Suprapubic skin (tissue), 4 donors: ENCODE data around the gene SLC25A13. TPM values are rescaled to one million over a fixed set of nuclear protein-coding genes. Genes with fewer than 3 reads are reported as not detected.

Source experiments
- DNase-seq, 2 donors: peaks; one replicate each; pipeline ENCODE4 v3.0.0-alpha.2; 2019; ENCODE audit warnings: low spot score in 2 of 2
- H3K27ac ChIP-seq: fragments of 200-600 bp; sonication (generic); one replicate; pipeline ENCODE4 v1.5.1; 2019
- H3K27me3 ChIP-seq: fragments of 200-600 bp; sonication (generic); one replicate; pipeline ENCODE4 v1.5.1; 2019
- H3K36me3 ChIP-seq: fragments of 200-600 bp; sonication (generic); one replicate; pipeline ENCODE4 v1.5.1; 2019
- H3K4me1 ChIP-seq: fragments of 200-600 bp; sonication (generic); one replicate; pipeline ENCODE4 v1.5.1; 2019
- H3K4me3 ChIP-seq: fragments of 200-600 bp; sonication (generic); one replicate; pipeline ENCODE4 v1.5.1; 2019; ENCODE audit warnings: mild to moderate bottlenecking
- H3K9me3 ChIP-seq: fragments of 200-600 bp; sonication (generic); one replicate; pipeline ENCODE4 v1.5.1; 2019
- EP300 ChIP-seq: sonication (generic); formaldehyde crosslinking; IDR thresholded peaks from one replicate; pipeline ENCODE4 v1.6.1; 2017; ENCODE audit warnings: antibody characterized with exemption
- POLR2A ChIP-seq, 2 donors: fragments of 450-650 bp; IDR thresholded peaks; one replicate each; pipeline ENCODE4 v1.6.1; 2017; ENCODE audit warnings: antibody characterized with exemption in 2 of 2, mild to moderate bottlenecking in 2 of 2, moderate library complexity in 2 of 2
- POLR2AphosphoS5 ChIP-seq, 3 donors: sonication (generic); formaldehyde crosslinking; IDR thresholded peaks; one replicate each; pipeline ENCODE4 v1.6.1; 2017; ENCODE audit warnings: antibody characterized with exemption in 3 of 3
- WGBS: methylation state at CpG from one replicate; pipeline ENCODE4 v1.1.5; 2018; 5-methylcytosine and 5-hydroxymethylcytosine counted together
- total RNA-seq, 4 donors: library from RNA; depleted of rRNA; stranded (reverse); fragments of >200 nt; gene quantifications; one replicate each; pipeline ENCODE4 v1.1.0, GENCODE V29; 2016
- TF ChIP-seq, protein P1 (sequence below), 2 donors: fragments of 200-600 bp in 1 of 2; fragments of 450-650 bp in 1 of 2; sonication (generic) in 1 of 2; IDR thresholded peaks; one replicate each; pipeline ENCODE4 v1.5.1; 2016 to 2019; ENCODE audit warnings: antibody characterized with exemption in 2 of 2, mild to moderate bottlenecking in 1 of 2, moderate library complexity in 1 of 2

SLC25A13 gene
- total RNA-seq, 4 donors from 2014 or later, result 35.6 to 55.8 (median 42.5) TPM

DNA sequence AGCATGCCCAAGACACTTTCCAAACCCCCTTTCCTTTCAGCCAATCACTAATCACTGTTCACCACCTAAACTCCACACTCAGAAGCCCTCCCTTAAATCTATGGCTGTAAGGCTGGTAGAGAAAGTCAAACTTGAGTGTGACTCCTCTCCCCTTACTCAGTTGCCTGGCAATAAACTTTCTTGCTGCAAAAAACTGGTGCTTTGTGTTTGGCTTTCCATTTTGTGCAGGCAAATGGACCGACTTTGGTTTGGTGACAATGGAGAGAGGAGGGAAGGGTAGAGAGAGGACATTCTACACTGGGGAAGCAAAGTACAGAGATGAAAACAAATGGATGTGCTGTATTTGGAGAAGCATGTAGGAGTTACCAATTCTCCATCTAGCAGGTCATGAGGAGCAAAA, 84.9 kb downstream of the SLC25A13 start:
- H3K27ac ChIP-seq, result peak overlapping the region; percentile 16
- peaks cover 14% of the 10 kb centered on the region for H3K4me1 ChIP-seq
- 100% methylated on average over 1 of the region's 1 CpG for WGBS
- no peak for DNase-seq
- H3K36me3 ChIP-seq, result no peaks in the 10 kb centered on the region
- TF ChIP-seq POLR2A (IDR thresholded peaks at IDR 0.05) (no peak), POLR2AphosphoS5 (IDR thresholded peaks at IDR 0.05) (no peak), EP300 (no peak)
- TF ChIP-seq, protein P1, sequence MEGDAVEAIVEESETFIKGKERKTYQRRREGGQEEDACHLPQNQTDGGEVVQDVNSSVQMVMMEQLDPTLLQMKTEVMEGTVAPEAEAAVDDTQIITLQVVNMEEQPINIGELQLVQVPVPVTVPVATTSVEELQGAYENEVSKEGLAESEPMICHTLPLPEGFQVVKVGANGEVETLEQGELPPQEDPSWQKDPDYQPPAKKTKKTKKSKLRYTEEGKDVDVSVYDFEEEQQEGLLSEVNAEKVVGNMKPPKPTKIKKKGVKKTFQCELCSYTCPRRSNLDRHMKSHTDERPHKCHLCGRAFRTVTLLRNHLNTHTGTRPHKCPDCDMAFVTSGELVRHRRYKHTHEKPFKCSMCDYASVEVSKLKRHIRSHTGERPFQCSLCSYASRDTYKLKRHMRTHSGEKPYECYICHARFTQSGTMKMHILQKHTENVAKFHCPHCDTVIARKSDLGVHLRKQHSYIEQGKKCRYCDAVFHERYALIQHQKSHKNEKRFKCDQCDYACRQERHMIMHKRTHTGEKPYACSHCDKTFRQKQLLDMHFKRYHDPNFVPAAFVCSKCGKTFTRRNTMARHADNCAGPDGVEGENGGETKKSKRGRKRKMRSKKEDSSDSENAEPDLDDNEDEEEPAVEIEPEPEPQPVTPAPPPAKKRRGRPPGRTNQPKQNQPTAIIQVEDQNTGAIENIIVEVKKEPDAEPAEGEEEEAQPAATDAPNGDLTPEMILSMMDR (IDR thresholded peaks at IDR 0.05), result no peak
- H3K4me3 ChIP-seq, result no peak overlapping the region
- no peaks in the 10 kb centered on the region for H3K27me3 ChIP-seq
- no peaks in the 10 kb centered on the region for H3K9me3 ChIP-seq

DNA sequence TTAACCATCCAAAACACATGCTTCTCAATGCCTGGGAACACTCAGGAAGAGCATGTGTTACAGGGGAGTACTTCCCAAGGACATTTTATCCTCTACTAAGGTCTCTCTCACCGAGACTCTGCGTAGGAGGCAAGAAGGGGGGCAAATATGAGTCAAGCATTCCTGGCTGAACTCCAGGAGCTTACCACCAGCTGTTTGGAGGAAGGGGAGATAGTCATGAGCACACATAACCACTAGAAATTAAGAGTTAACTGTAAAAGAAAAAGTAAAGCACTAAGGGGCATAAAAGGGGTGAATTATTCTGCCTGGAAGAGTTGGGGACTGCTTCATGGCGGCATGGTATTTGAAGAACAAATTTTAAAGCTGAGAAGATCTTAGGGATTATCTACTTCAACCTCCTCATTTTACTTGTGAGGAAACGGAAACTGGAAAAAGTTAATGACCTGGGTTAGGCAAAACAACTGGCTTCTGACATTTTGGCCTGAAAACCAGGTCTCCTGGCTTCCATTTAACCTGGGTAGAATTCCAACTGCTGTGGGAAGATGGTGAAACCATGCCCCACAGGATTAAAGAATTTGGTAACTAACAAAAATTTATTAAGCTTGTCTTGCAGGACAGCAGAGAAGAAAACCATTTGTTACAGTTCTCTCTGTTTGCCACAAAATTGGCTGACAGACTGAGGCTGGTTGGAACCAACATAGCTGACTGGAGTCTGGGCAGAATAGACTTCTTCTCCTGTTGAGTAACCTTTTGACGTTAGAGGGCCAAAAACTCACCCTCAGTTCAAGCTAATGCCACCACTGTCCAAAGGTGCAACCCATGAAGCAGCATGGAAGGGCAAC, 85.5 kb downstream of the SLC25A13 start:
- Histone ChIP-seq H3K27me3 (no peaks in the 10 kb centered on the region), H3K4me3 (no peak overlapping the region), H3K36me3 (no peaks in the 10 kb centered on the region), H3K9me3 (no peaks in the 10 kb centered on the region), H3K4me1 (peaks cover 14% of the 10 kb centered on the region), H3K27ac (peak overlapping the region; percentile 67)
- 46% methylated on average over 5 of the region's 5 CpGs for WGBS
- peak in 1 of 2 donors; percentile 67 for DNase-seq
- TF ChIP-seq POLR2A (IDR thresholded peaks at IDR 0.05) (no peak), EP300 (no peak), POLR2AphosphoS5 (IDR thresholded peaks at IDR 0.05) (no peak)
- TF ChIP-seq, protein P1 (IDR thresholded peaks at IDR 0.05), result no peak

DNA sequence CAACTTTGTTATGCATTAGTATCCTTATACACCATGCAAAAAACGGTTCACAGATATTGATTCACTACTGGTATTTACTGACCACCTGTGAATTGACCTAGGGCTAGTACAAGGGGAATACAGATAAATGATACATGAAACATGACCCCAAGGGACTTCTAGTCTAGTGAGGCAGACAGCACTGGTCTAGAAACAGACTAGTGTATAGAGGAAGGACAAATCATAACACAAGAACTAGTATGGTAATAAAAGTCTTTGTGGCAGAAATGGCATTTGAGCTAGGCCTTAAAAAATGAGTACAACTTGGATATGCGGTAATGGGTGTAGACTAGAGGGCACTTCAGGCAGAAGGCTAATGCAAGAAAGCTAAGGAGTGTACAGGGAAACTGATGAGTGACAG, 86.6 kb downstream of the SLC25A13 start:
- H3K4me3 ChIP-seq, result no peak overlapping the region
- no peak for DNase-seq
- 75% methylated on average over 2 of the region's 2 CpGs for WGBS
- H3K36me3 ChIP-seq, result no peaks in the 10 kb centered on the region
- peaks cover 14% of the 10 kb centered on the region for H3K4me1 ChIP-seq
- TF ChIP-seq, protein P1 (IDR thresholded peaks at IDR 0.05), result no peak
- TF ChIP-seq POLR2A (IDR thresholded peaks at IDR 0.05) (no peak), POLR2AphosphoS5 (IDR thresholded peaks at IDR 0.05) (no peak), EP300 (no peak)
- no peaks in the 10 kb centered on the region for H3K27me3 ChIP-seq
- H3K9me3 ChIP-seq, result no peaks in the 10 kb centered on the region
- H3K27ac ChIP-seq, result peak overlapping the region; percentile 67

DNA sequence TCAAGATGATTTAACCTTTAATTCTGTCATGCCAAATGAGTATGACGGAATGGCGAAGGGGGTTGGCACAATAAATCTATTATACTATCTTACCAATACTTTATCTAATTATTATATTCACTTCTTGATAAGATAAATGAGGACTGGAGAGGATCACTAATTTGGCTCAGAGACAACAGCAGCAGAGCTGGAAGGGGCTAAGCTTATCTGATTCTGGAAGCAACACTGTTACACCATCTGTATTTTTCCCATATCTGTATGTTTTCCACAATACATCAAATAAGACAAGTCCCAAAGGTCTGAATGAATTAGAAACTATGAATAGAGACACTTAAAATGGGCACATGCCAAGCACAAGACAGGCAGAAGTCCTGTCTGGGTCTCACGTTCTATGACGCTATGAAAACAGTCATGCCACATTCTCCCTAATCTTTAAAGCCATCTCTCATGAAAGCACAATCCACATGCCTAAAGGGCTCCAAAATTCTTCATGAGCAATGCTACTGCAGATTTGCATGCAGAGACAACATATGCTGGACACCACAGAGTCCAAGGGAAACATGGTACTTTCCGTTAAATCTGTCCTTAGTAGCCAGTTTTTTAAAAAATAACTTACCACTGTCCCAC, 88.3 kb downstream of the SLC25A13 start:
- Histone ChIP-seq H3K27ac (no peak overlapping the region), H3K9me3 (no peaks in the 10 kb centered on the region), H3K4me1 (peaks cover 14% of the 10 kb centered on the region), H3K4me3 (no peak overlapping the region), H3K36me3 (peaks cover 10% of the 10 kb centered on the region), H3K27me3 (no peaks in the 10 kb centered on the region)
- DNase-seq, result no peak
- TF ChIP-seq POLR2A (IDR thresholded peaks at IDR 0.05) (no peak), EP300 (no peak), POLR2AphosphoS5 (IDR thresholded peaks at IDR 0.05) (no peak)
- TF ChIP-seq, protein P1 (IDR thresholded peaks at IDR 0.05), result no peak
- 96% methylated on average over 5 of the region's 5 CpGs for WGBS

DNA sequence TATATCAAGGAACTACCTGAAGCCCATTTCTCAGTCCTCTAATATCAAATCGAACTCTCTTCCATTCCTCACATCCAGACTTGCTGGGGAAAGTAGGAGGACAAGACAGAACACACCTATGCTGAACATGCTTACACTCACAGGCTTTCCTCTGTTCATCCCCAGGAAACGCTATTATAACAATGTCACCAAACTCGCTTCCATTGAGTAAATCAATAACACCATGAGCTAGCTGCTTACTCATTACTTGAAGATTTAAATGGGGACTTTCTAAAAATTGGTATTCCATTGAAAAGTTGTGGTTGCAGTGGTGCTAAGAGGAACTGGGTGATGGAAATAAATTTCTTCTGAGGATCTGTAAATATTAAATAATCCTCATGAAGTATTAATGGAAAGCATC, 88.8 kb downstream of the SLC25A13 start:
- no peak for TF ChIP-seq EP300
- TF ChIP-seq POLR2AphosphoS5 (IDR thresholded peaks at IDR 0.05), result no peak
- TF ChIP-seq, protein P1 (IDR thresholded peaks at IDR 0.05), result no peak
- TF ChIP-seq POLR2A (IDR thresholded peaks at IDR 0.05), result no peak
- Histone ChIP-seq H3K27me3 (no peaks in the 10 kb centered on the region), H3K4me3 (no peak overlapping the region), H3K4me1 (peaks cover 14% of the 10 kb centered on the region), H3K36me3 (peaks cover 13% of the 10 kb centered on the region), H3K27ac (no peak overlapping the region), H3K9me3 (no peaks in the 10 kb centered on the region)
- WGBS, result 94% methylated on average over 3 of the region's 3 CpGs
- no peak for DNase-seq
